ENCODE measurements around the gene TSSC4.

Gene TSSC4

GRCh38 chr11:2402106-2402505 is 1.6 kb downstream of the TSSC4 start:
- no peak for DNase-seq

- no peak for DNase-seq
Observed at GRCh38 chr11:2402890-2403645, 2.5 kb downstream of the TSSC4 start.

GRCh38 chr11:2404735-2405196 is 4.2 kb downstream of the TSSC4 start:
- no peak for DNase-seq

- no peak for DNase-seq
Observed at GRCh38 chr11:2406451-2406850, 5.9 kb downstream of the TSSC4 start.

GRCh38 chr11:2406878-2407410 is 6.4 kb downstream of the TSSC4 start:
- no peak for DNase-seq

GRCh38 chr11:2408671-2409070 is 8.1 kb downstream of the TSSC4 start:
- no peak for DNase-seq

GRCh38 chr11:2409126-2409525 is 8.6 kb downstream of the TSSC4 start:
- DNase-seq = no peak

- DNase-seq = no peak
Observed at GRCh38 chr11:2409611-2410468, 9.3 kb downstream of the TSSC4 start.

- no peak for DNase-seq
Observed at GRCh38 chr11:2410616-2411015, 10.1 kb downstream of the TSSC4 start.

GRCh38 chr11:2411446-2412305 is 11.1 kb downstream of the TSSC4 start:
- DNase-seq = no peak

- no peak for DNase-seq
Observed at GRCh38 chr11:2412323-2412722, 11.8 kb downstream of the TSSC4 start.

GRCh38 chr11:2413742-2414579 is 13.4 kb downstream of the TSSC4 start:
- DNase-seq = no peak

- no peak for DNase-seq
Observed at GRCh38 chr11:2414616-2415015, 14.1 kb downstream of the TSSC4 start.

GRCh38 chr11:2415171-2415570 is 14.6 kb downstream of the TSSC4 start:
- no peak for DNase-seq

GRCh38 chr11:2415601-2416380 is 15.2 kb downstream of the TSSC4 start:
- no peak for DNase-seq

GRCh38 chr11:2416765-2417164 is 16.2 kb downstream of the TSSC4 start:
- no peak for DNase-seq

GRCh38 chr11:2417856-2418692 is 17.5 kb downstream of the TSSC4 start:
- DNase-seq = no peak

GRCh38 chr11:2418693-2419360 is 18.3 kb downstream of the TSSC4 start:
- DNase-seq = no peak
